Measurements from ENCODE around the gene TTC7B. TPM values are rescaled to one million over a fixed set of nuclear protein-coding genes. Genes with fewer than 3 reads are reported as not detected.

Gene TTC7B
- total RNA-seq, 1 donor from 2014 or later = 40.3 TPM

DNA sequence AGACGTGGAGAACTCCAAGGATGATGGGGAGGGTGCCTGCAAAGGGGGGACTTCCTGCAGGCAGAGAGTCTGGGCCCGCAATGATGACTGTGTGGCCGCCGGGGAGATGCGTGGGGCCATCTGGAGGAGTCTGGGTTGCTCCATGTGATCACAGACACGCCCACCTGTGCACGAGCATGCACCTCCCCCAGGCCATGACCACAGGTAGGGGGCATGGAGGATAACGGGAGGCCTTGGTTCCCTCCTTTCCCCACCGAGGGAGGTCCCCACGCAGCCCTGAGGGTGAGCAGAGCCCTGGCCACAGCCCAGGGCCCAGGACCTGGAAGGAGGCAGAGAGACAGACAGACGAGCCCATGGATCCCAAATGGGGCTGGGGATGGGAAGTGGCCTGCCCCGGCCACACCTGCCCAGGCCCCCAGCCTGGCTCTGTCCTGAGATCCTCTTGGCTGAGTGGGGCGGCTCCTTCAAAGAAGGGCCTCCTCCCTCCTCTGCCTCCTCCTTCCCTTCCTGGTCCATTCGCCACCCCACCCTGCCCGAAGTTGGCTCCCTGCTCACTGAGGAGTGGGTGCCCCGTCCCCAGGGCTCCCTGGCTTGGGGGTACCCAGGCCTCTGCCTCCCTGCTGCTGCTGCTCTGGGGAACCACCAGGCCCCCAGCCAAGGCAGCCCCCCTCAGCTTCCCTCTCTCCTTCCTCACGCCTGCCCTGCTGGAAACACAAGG, 281.2 kb downstream of the TTC7B start:
- peaks cover 17% of the 10 kb centered on the region for H3K4me1 Mint-ChIP-seq (ENCODE audit: low read depth)
- H3K36me3 Mint-ChIP-seq (ENCODE audit: low read depth) = peaks cover 7% of the 10 kb centered on the region
- no peak for DNase-seq (ENCODE audit: low spot score)
- TF ChIP-seq, protein P1, sequence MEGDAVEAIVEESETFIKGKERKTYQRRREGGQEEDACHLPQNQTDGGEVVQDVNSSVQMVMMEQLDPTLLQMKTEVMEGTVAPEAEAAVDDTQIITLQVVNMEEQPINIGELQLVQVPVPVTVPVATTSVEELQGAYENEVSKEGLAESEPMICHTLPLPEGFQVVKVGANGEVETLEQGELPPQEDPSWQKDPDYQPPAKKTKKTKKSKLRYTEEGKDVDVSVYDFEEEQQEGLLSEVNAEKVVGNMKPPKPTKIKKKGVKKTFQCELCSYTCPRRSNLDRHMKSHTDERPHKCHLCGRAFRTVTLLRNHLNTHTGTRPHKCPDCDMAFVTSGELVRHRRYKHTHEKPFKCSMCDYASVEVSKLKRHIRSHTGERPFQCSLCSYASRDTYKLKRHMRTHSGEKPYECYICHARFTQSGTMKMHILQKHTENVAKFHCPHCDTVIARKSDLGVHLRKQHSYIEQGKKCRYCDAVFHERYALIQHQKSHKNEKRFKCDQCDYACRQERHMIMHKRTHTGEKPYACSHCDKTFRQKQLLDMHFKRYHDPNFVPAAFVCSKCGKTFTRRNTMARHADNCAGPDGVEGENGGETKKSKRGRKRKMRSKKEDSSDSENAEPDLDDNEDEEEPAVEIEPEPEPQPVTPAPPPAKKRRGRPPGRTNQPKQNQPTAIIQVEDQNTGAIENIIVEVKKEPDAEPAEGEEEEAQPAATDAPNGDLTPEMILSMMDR (IDR thresholded peaks at IDR 0.05) = no peak
- no peak overlapping the region for H3K27ac Mint-ChIP-seq (ENCODE audit: unreplicated experiment)
- no peaks in the 10 kb centered on the region for H3K9me3 Mint-ChIP-seq (ENCODE audit: low read depth)
- no peak overlapping the region for H3K4me3 Mint-ChIP-seq (ENCODE audit: unreplicated experiment)
- H3K27me3 Mint-ChIP-seq (ENCODE audit: low read depth) = no peaks in the 10 kb centered on the region

DNA sequence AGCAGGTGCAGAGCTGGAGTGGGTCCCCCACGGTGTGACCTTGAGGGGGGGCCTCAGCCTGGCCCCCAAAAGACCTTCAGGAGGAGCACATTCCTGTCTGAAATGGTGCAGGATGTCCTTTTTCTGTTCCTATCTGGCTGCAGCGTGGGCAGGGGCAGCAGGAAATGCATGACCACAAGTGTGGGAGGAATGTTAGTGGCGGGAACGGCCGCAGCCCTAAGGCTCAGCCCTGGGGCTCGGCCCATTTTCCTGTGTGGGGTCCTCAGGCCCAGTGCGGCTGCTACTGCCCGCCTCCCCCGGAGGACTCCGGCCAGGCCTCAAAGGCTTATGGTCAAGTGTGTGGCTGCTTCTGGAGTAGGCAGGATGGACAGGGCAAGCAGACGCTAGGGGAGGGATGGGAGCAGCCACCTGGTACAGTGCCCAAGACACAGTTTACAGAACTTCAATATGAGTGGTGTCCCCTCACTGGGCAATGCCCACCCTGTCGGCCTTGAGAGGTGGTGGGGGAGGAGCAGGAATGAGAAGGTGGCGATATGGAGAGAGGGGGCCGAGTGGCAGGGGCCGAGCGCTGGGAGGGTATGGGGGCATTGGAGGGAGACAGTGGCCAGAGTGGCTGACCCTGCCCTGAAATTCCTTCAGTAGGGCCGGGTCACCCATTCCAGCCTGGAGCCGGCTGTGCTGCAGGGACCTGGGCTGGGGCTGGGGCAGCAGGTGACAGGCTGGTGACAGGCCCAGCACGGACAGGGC, 282.0 kb downstream of the TTC7B start:
- DNase-seq (ENCODE audit: low spot score) = no peak
- H3K4me1 Mint-ChIP-seq (ENCODE audit: low read depth) = peaks cover 17% of the 10 kb centered on the region
- no peaks in the 10 kb centered on the region for H3K9me3 Mint-ChIP-seq (ENCODE audit: low read depth)
- H3K4me3 Mint-ChIP-seq (ENCODE audit: unreplicated experiment) = no peak overlapping the region
- H3K36me3 Mint-ChIP-seq (ENCODE audit: low read depth) = peaks cover 7% of the 10 kb centered on the region
- H3K27me3 Mint-ChIP-seq (ENCODE audit: low read depth) = no peaks in the 10 kb centered on the region
- TF ChIP-seq, protein P1 (IDR thresholded peaks at IDR 0.05) = no peak
- H3K27ac Mint-ChIP-seq (ENCODE audit: unreplicated experiment) = peak overlapping the region; percentile 61

DNA sequence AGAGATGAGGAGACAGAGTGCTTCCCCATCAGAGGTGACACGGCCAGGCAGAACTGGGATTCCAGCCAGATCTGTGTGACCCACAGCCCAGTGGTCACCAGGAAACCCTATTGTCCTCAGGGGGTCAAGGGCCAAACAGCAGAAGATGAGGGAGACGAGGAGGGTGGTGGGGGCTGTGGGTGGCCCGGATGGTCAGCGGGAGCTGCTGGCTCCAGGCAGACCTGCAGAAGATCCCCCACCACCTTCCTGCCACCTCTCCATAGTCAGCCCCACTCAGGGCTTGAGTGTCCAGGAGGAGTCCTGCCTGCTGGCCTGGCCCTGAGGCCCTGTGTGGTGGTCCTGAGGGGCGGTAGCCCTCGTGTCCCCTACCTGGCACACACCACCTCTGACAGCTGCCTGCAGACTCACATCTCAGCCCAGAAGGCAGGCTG, 282.6 kb downstream of the TTC7B start:
- TF ChIP-seq, protein P1 (IDR thresholded peaks at IDR 0.05) = no peak
- no peak overlapping the region for H3K4me3 Mint-ChIP-seq (ENCODE audit: unreplicated experiment)
- H3K9me3 Mint-ChIP-seq (ENCODE audit: low read depth) = no peaks in the 10 kb centered on the region
- H3K27ac Mint-ChIP-seq (ENCODE audit: unreplicated experiment) = no peak overlapping the region
- H3K27me3 Mint-ChIP-seq (ENCODE audit: low read depth) = no peaks in the 10 kb centered on the region
- peaks cover 17% of the 10 kb centered on the region for H3K4me1 Mint-ChIP-seq (ENCODE audit: low read depth)
- no peak for DNase-seq (ENCODE audit: low spot score)
- H3K36me3 Mint-ChIP-seq (ENCODE audit: low read depth) = peaks cover 7% of the 10 kb centered on the region

DNA sequence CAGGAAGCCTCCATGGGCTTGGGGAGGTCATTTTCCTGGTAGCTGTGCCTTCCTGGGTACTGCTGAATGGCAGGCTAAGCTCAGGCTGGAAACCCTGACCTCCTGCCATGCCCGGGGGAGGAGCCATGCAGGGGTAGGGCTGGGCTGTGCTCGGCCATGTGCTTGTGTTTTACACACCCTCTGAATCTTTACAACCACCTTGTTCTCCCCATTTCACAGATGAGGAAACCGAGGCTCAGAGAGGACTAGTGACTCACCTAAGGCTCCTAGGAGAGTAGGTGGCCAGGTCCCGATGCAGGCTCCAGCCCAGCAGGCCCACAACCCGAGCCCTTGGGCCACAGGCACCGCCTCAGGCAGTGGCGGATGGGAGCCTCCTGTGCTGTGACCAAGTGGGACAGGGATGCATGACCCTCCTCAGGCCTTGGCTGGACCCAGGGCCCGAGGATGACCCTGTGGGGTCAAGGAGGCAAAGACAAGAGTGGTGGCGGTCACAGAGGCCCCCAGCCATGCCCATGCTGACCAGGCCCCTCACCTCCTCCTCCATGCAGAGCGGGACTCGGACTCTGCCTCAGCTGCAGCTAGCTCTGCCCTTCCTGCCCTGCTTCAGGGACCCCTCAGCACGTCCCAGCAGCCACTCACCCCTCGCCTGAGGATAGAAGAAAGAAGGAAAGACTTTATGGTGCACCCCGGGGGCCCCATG, 283.3 kb downstream of the TTC7B start:
- no peak for DNase-seq (ENCODE audit: low spot score)
- no peaks in the 10 kb centered on the region for H3K27me3 Mint-ChIP-seq (ENCODE audit: low read depth)
- TF ChIP-seq, protein P1 (IDR thresholded peaks at IDR 0.05) = no peak
- H3K9me3 Mint-ChIP-seq (ENCODE audit: low read depth) = no peaks in the 10 kb centered on the region
- H3K36me3 Mint-ChIP-seq (ENCODE audit: low read depth) = peaks cover 4% of the 10 kb centered on the region
- no peak overlapping the region for H3K4me3 Mint-ChIP-seq (ENCODE audit: unreplicated experiment)
- H3K4me1 Mint-ChIP-seq (ENCODE audit: low read depth) = peaks cover 17% of the 10 kb centered on the region
- H3K27ac Mint-ChIP-seq (ENCODE audit: unreplicated experiment) = no peak overlapping the region

DNA sequence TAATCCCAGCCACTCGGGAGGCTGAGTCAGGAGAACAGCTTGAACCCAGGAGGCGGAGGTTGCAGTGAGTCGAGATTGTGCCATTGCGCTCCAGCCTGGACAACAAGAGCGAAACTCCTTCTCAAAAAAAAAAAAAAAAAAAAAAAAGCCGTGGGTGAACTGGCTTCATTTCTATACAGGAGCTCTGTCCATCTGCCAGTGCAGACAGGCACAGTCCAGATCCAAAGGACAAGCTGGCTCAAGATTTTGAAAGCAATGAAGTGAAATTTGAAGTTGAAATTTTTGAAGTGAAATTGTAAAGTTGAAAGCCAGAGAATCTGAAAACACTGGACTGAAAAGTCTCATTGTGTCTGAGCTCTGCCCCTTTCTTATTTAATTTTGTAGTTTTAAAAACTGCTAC, 284.7 kb downstream of the TTC7B start:
- DNase-seq (ENCODE audit: low spot score) = no peak
- Mint-ChIP-seq H3K36me3 (ENCODE audit: low read depth) (peaks cover 2% of the 10 kb centered on the region), H3K4me1 (ENCODE audit: low read depth) (peaks cover 17% of the 10 kb centered on the region), H3K27me3 (ENCODE audit: low read depth) (no peaks in the 10 kb centered on the region), H3K27ac (ENCODE audit: unreplicated experiment) (no peak overlapping the region), H3K9me3 (ENCODE audit: low read depth) (peaks cover 4% of the 10 kb centered on the region), H3K4me3 (ENCODE audit: unreplicated experiment) (no peak overlapping the region)
- TF ChIP-seq, protein P1 (IDR thresholded peaks at IDR 0.05) = no peak
